ENCODE results near the gene ANO2. TPM values are rescaled to one million over a fixed set of nuclear protein-coding genes. Genes with fewer than 3 reads are reported as not detected.

The ANO2 gene
- total RNA-seq, 1 donor from 2014 or later, result 2.6 TPM

GRCh38 chr12:5513406-5513805 lies 431.7 kb downstream of the ANO2 start:
- Mint-ChIP-seq H3K9me3 (no peaks in the 10 kb centered on the region), H3K4me3 (no peak overlapping the region), H3K27ac (no peak overlapping the region), H3K4me1 (ENCODE audit: unreplicated experiment) (peaks cover 5% of the 10 kb centered on the region), H3K27me3 (peaks cover 50% of the 10 kb centered on the region), H3K36me3 (peaks cover 20% of the 10 kb centered on the region)
- TF ChIP-seq CTCF (conservative IDR thresholded peaks at IDR 0.05), result no peak
- no peak for DNase-seq (ENCODE audit: extremely low spot score, unreplicated experiment)

Other genes with a start within 250 kb of the ANO2 start
- gene VWF, start 179.4 kb upstream of the ANO2 start, total RNA-seq (ENCODE audit: low replicate concordance), result 0.70 and 1.3 TPM in 2 replicates

All from type B pancreatic cell (in vitro differentiated cells).